ENCODE results near the gene MARCO.
A peak's percentile ranks its signal among the peaks of the same experiment; 100 is the strongest.

Gene MARCO, protein sequence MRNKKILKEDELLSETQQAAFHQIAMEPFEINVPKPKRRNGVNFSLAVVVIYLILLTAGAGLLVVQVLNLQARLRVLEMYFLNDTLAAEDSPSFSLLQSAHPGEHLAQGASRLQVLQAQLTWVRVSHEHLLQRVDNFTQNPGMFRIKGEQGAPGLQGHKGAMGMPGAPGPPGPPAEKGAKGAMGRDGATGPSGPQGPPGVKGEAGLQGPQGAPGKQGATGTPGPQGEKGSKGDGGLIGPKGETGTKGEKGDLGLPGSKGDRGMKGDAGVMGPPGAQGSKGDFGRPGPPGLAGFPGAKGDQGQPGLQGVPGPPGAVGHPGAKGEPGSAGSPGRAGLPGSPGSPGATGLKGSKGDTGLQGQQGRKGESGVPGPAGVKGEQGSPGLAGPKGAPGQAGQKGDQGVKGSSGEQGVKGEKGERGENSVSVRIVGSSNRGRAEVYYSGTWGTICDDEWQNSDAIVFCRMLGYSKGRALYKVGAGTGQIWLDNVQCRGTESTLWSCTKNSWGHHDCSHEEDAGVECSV

DNA sequence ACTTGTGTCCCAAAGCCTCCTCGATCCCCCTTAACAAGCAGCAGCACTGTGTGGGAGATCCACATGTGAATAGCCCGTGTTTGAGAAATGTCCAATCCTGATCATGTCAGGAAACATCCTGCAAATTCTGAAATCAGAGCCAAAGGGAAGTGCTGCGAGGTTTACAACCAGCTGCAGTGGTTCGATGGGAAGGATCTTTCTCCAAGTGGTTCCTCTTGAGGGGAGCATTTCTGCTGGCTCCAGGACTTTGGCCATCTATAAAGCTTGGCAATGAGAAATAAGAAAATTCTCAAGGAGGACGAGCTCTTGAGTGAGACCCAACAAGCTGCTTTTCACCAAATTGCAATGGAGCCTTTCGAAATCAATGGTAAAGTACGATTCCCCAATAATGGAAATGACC lies at the start of gene MARCO:
Gene MARCO (plus strand): TSS at position 164 of the 400 bp plus-strand sequence. CDS start 107 bp downstream, at position 271.
- peaks cover 9% of the 10 kb centered on the region for H3K27me3 Mint-ChIP-seq

DNA sequence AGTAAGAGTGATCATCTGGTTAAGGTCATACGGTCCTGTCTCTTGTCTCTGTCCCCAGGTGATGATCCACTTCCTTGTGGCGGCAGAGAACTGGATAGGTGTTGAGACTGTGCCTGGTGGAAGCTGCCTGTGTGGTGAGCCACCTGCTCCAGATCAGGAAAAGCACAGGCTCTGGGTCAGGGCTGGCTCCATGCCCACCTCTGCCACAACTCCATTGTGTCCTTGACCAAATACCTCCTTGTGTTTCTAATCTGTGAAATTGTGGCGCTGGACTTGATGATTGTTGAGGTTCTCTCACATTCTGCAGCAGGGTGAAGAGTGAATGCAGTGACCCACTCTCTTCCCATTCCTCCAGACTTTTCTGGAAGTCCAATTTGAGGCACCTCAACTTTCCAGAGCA lies 48.9 kb upstream of the MARCO start:
- no peak overlapping the region for H3K4me3 Mint-ChIP-seq
- no peak overlapping the region for H3K27ac Mint-ChIP-seq
- H3K4me1 Mint-ChIP-seq (ENCODE audit: low read depth): no peaks in the 10 kb centered on the region
- no peaks in the 10 kb centered on the region for H3K27me3 Mint-ChIP-seq
- DNase-seq: no peak
- H3K36me3 Mint-ChIP-seq (ENCODE audit: low read depth): no peaks in the 10 kb centered on the region
- peaks cover 5% of the 10 kb centered on the region for H3K9me3 Mint-ChIP-seq

More for the DNA sequence above, at the start of gene MARCO:
- no peak within 1 kb of the TSS for H3K4me3 Mint-ChIP-seq
- H3K9me3 Mint-ChIP-seq: no peaks in the 10 kb centered on the region
- H3K27ac Mint-ChIP-seq: no peak within 1 kb of the TSS
- no peaks in the 10 kb centered on the region for H3K36me3 Mint-ChIP-seq (ENCODE audit: low read depth)
- peaks cover 6% of the 10 kb centered on the region for H3K4me1 Mint-ChIP-seq (ENCODE audit: low read depth)
- DNase-seq: no peak

DNA sequence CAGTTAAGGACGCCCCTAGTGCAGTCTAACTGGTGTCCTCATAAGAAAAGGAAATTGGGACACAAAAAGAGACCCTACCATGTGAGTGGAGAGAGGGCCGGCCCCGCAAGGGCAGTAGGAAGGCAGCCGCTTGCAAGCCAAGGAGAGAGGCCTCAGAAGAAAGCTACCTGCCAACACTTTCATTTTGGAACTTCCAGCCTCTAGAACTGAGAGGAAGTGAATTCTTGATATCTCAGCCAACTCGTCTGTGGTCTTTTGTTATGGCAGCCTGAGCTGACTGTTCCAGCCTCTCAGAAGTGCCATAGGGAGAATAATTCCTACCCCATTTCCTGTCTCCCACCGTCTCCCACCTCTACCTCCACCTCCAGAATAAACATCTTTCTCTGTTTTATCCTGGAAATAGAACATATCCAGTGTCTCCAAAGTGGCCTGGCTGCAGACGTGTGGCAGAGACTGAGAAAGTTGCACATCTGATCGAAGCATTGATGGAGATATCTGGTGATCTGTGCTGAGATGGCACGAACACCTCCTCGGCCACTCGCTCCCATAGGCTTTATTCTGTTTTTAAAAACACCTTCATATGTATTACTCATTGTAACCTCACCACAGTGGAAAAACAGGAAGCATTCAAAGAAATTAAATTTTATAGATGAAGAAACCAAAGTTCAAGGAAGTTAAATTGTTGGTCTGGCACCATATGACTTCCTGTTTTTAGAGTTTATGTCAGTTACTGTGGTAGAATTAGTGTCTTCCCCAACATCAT lies 39.5 kb upstream of the MARCO start:
- peak overlapping the region; percentile 35 for H3K27ac Mint-ChIP-seq
- no peak overlapping the region for H3K4me3 Mint-ChIP-seq
- H3K9me3 Mint-ChIP-seq: peaks cover 2% of the 10 kb centered on the region
- no peaks in the 10 kb centered on the region for H3K27me3 Mint-ChIP-seq
- no peaks in the 10 kb centered on the region for H3K36me3 Mint-ChIP-seq (ENCODE audit: low read depth)
- DNase-seq: no peak
- peaks cover 31% of the 10 kb centered on the region for H3K4me1 Mint-ChIP-seq (ENCODE audit: low read depth)

DNA sequence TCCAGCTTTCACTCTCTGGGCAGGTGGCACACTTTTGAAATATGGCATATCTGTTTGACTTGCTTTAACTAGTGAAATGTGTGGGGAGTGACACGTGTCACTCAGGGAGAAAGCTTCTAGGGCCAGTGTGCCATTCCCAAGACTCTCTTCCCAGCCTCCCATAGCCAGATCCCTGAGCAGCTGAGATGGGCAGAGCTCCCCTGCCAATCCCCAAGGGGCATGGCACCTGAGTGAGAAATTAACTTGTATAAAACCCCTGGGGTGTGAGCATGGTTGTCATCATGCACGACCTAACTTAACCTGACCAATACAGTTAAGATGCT lies 39.0 kb upstream of the MARCO start:
- peak overlapping the region; percentile 23 for H3K27ac Mint-ChIP-seq
- no peaks in the 10 kb centered on the region for H3K36me3 Mint-ChIP-seq (ENCODE audit: low read depth)
- H3K4me1 Mint-ChIP-seq (ENCODE audit: low read depth): peaks cover 31% of the 10 kb centered on the region
- H3K9me3 Mint-ChIP-seq: peaks cover 2% of the 10 kb centered on the region
- no peak for DNase-seq
- H3K27me3 Mint-ChIP-seq: no peaks in the 10 kb centered on the region
- H3K4me3 Mint-ChIP-seq: no peak overlapping the region

DNA sequence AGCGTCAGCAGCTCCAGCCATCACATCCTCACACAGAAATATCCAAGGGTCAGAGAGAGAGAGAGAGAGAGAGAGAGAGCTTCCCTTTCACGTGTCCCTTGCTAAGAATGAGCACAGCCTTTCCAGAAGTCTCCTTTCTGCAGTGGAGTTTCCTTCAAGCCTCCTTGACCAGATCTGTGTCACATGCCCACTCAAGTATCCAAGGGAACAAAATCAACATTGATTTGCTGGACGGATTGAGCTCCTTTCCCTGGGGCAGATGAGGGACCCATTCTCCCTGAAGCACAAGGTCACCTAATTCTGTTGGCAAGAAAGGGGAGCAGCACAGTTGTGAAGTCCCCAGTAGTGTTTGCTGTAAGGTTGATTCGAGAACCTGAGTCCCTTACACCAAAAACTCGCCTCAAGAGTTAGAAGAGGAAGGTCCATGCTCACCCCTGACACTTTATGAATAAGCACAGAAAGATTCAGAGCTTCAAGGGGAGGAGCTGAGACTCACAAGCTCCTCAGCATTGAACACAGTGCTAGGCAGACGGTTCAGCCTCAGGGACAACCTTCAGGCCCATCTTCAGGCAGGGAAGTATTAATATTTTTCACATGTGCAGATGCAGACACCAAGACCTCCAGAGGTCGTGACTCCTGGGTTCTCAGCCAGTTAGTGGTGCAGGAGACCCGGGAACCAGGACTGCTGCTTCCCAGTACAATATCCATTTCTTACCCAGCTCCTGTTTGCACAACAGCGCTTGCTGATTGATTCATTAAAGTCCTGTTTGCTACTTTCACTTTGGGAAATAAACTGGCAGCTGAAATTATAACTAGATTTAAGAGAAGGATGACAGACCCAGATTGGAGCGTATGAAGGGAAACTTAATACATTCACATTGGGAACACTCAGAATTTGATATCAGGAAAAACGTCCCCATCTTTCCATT lies 38.2 kb upstream of the MARCO start:
- H3K4me1 Mint-ChIP-seq (ENCODE audit: low read depth): peaks cover 31% of the 10 kb centered on the region
- no peak overlapping the region for H3K27ac Mint-ChIP-seq
- no peaks in the 10 kb centered on the region for H3K27me3 Mint-ChIP-seq
- peaks cover 2% of the 10 kb centered on the region for H3K9me3 Mint-ChIP-seq
- no peaks in the 10 kb centered on the region for H3K36me3 Mint-ChIP-seq (ENCODE audit: low read depth)
- H3K4me3 Mint-ChIP-seq: no peak overlapping the region
- no peak for DNase-seq

DNA sequence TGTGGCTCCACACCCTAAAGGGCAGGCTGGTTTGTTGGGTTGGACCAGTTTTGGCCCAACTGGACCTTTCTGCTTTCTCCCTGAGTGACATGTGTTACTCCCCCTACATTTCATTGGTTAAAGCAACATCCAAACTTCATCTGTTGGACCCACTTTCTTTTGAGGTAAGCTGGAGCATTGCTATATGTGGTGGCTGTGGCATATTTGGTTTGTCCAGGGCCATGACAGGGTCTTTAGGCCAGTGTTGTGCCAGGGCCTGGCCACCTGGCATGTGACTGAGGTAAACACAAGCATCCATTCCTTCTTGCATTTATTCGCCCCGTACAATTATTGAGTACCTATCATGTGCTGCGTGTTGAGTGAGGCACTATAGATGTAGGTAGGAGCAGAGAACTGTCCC lies 36.8 kb upstream of the MARCO start:
- H3K9me3 Mint-ChIP-seq: peaks cover 2% of the 10 kb centered on the region
- H3K27ac Mint-ChIP-seq: no peak overlapping the region
- no peak overlapping the region for H3K4me3 Mint-ChIP-seq
- no peak for DNase-seq
- H3K4me1 Mint-ChIP-seq (ENCODE audit: low read depth): peaks cover 31% of the 10 kb centered on the region
- no peaks in the 10 kb centered on the region for H3K27me3 Mint-ChIP-seq
- H3K36me3 Mint-ChIP-seq (ENCODE audit: low read depth): no peaks in the 10 kb centered on the region

DNA sequence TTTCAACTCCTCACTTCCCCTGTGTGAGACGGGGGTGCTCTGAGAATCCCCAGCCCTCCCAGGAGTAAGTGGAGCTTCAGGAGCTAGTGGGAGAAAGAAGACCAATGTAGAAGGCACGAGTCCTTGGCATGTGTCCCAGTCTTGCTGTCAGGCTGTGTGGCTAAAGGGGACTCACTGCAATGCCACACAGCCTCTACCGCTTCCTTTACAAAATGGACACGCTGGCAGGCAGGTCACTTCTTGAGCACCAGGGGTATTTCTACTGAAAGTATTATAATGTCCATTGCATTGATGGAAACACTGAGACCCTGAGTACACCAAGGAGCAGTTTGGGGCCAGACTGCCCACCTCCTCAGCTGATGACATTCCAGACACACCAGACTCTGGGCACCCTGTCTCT lies 35.8 kb upstream of the MARCO start:
- peaks cover 2% of the 10 kb centered on the region for H3K9me3 Mint-ChIP-seq
- DNase-seq: no peak

DNA sequence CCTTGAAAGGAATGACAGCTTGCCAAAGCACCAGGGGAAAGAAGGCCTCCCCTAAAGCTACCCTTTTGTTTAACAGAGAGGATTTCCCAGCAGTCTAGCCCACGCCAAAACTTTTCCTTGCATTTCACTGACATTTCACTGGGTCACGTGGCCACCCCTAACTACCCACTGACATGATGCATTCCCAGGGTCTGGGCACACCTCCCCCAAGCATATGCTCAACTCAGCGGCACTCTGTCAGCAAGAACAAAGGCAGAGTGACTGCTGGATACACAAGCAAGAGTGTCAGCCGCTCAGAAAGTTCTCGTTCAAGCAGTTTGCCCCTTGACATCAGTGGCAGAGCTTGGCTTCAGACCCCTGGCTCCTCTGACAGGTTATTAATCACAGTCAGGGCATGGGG lies 34.2 kb upstream of the MARCO start:
- no peaks in the 10 kb centered on the region for H3K27me3 Mint-ChIP-seq
- H3K4me3 Mint-ChIP-seq: no peak overlapping the region
- no peaks in the 10 kb centered on the region for H3K9me3 Mint-ChIP-seq
- H3K36me3 Mint-ChIP-seq (ENCODE audit: low read depth): no peaks in the 10 kb centered on the region
- no peak overlapping the region for H3K27ac Mint-ChIP-seq
- DNase-seq: no peak
- peaks cover 19% of the 10 kb centered on the region for H3K4me1 Mint-ChIP-seq (ENCODE audit: low read depth)

More for the DNA sequence above, 35.8 kb upstream of the MARCO start:
- H3K27me3 Mint-ChIP-seq: no peaks in the 10 kb centered on the region
- peaks cover 31% of the 10 kb centered on the region for H3K4me1 Mint-ChIP-seq (ENCODE audit: low read depth)
- H3K36me3 Mint-ChIP-seq (ENCODE audit: low read depth): no peaks in the 10 kb centered on the region
- no peak overlapping the region for H3K4me3 Mint-ChIP-seq
- H3K27ac Mint-ChIP-seq: no peak overlapping the region

DNA sequence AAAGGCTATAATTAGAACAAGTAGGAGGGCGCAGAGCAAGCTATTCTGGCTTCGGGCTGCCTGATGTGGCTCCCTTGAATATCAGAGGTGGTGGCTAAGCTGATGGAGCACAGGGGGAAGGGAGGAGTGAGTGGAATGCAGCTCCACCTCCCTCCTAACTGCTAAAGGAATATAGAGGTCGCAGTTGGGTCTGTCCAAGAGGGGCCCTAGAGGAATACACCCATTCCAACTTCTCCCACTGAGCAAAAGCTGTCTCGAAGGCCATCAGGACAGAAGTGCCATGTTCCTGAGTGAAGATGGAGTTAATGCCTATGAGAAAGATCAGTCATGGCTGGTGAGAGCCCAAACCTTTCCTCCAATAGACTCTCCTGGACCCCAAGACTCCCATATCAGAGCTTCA lies 32.8 kb upstream of the MARCO start:
- no peaks in the 10 kb centered on the region for H3K9me3 Mint-ChIP-seq
- H3K27me3 Mint-ChIP-seq: no peaks in the 10 kb centered on the region
- H3K4me3 Mint-ChIP-seq: no peak overlapping the region
- H3K36me3 Mint-ChIP-seq (ENCODE audit: low read depth): no peaks in the 10 kb centered on the region
- DNase-seq: no peak
- no peak overlapping the region for H3K27ac Mint-ChIP-seq
- H3K4me1 Mint-ChIP-seq (ENCODE audit: low read depth): peaks cover 5% of the 10 kb centered on the region

DNA sequence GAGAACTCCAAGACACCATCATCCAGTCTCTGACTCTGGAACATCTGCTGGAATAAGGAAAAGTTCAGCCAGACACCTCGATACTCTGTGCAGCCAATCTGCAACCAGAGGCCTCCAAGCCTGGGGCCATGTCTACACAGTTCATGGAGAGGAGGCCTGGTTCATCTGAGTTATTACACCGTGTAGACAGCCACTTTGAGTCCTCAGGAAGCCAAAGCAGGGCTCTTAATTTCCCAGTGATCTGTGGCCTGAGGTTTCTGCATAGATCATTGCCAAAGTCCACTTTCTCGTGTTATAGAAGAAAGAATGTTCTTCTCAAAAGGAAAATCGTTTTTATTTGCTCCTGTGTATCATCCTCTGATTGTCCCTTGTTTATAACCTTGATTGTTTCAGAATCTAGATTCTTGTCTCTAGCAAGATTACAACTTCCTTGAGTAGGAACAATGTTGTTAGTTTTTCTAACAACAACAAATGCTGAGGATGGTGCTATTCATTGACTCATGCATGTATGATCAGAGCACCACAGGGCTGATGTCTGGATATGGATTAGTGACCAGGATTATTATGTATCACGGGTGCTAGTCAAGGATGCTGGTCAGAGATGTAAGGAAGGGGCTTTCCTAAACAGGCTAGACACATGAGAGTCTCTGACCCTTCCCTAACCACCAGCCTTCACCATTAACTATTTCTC lies 30.7 kb upstream of the MARCO start:
- no peaks in the 10 kb centered on the region for H3K36me3 Mint-ChIP-seq (ENCODE audit: low read depth)
- no peak overlapping the region for H3K4me3 Mint-ChIP-seq
- no peaks in the 10 kb centered on the region for H3K27me3 Mint-ChIP-seq
- H3K27ac Mint-ChIP-seq: no peak overlapping the region
- DNase-seq: no peak
- H3K4me1 Mint-ChIP-seq (ENCODE audit: low read depth): no peaks in the 10 kb centered on the region
- H3K9me3 Mint-ChIP-seq: no peaks in the 10 kb centered on the region

DNA sequence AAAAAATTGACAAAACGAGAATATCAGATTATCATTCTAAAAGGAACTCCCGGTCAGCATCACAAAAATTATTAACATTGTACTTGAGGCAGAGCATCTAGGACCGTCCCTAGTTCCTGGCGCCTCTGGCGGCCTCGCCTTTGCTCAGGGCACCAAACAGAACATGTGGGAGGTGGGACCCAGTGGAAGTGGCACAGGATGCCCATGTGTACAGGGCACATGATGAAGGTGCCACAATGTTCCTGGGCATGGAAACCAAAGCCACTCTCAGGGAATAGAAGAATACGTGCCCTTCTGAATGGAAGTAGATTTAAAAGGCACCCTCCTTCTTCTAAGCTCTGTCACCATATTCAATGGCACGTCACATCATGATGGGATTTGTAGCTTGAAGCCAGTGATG lies 30.1 kb upstream of the MARCO start:
- Mint-ChIP-seq H3K4me3 (no peak overlapping the region), H3K27ac (no peak overlapping the region), H3K4me1 (ENCODE audit: low read depth) (no peaks in the 10 kb centered on the region), H3K36me3 (ENCODE audit: low read depth) (no peaks in the 10 kb centered on the region), H3K27me3 (no peaks in the 10 kb centered on the region), H3K9me3 (no peaks in the 10 kb centered on the region)
- DNase-seq: no peak

DNA sequence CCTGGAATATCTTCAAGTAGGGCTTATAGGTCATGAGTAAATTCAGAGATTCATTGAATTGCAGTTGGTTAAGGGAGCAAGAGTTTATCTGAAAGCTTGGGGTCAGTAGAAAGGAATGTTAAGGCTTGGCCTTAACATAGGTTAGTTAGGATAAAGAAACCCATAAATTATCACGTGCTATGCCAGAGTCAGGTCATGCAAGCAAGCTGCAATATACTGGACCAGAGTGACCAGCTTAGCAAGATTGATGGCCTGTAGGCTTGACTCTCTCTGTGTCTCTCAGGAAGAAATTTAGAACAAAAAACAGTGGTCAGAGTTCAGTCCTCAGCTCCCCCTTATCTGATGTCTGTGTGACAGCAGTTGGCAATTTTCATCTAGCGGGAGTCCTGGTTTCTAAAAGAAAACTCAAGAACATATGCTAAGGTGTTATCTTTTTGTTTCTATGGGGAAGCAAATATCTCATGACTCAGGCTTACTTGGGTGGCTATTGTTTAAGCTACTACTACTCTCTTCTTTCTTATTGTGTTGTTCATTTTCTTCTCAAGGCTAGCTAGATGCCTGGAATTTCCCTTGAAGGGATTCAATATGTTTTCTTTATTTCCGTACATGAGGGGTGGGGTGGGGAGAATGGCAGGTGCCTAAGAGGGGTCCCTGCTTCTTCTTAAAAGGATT lies 28.7 kb upstream of the MARCO start:
- Mint-ChIP-seq H3K9me3 (no peaks in the 10 kb centered on the region), H3K4me3 (no peak overlapping the region), H3K36me3 (ENCODE audit: low read depth) (no peaks in the 10 kb centered on the region), H3K4me1 (ENCODE audit: low read depth) (no peaks in the 10 kb centered on the region), H3K27ac (no peak overlapping the region), H3K27me3 (no peaks in the 10 kb centered on the region)
- no peak for DNase-seq

DNA sequence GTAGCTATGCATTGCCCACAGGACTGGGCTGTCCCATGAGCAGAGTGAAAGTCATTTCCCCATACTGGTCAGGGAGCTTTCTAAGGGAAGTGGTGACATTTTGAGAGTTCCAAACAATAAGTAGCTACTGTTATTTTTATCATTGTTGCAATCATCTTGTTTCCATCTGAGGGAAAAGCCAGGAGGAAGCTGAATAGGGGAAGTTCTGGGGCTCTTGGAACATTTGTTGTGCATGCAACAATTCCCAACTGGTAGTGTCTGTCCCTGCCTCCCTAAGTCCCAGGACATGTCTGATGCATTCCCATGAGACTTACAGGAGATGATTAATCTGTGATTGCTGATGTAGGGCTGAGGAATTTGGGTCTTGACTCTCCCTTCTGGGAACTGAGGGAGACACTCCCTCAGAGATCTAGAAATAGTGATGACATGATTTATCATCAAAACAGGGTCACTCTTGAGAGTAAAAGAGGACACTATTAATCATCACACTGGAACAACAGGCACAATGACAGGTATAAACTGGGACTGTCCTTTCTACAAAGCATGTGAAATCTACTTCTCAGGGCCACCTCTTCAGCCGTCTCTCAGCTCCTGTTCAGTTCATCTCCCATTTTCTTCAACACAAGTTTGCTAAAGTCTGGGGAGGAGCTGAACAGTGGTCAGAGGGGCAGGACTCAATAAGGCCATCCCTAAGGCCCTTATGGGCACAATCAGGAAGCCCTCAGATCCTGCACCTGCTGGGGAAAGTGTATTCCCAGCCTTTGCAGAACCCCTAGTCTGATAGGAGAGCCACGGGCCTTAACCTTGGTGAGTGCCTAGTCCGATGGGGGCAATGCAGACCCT lies 28.0 kb upstream of the MARCO start:
- Mint-ChIP-seq H3K27me3 (no peaks in the 10 kb centered on the region), H3K9me3 (no peaks in the 10 kb centered on the region), H3K4me3 (no peak overlapping the region), H3K27ac (no peak overlapping the region), H3K4me1 (ENCODE audit: low read depth) (no peaks in the 10 kb centered on the region), H3K36me3 (ENCODE audit: low read depth) (no peaks in the 10 kb centered on the region)
- no peak for DNase-seq
